Tibial nerve (tissue), 4 donors: ENCODE results near the gene EXD3. TPM values are rescaled to one million over a fixed set of nuclear protein-coding genes. Genes with fewer than 3 reads are reported as not detected.

Experiments
- DNase-seq, 2 donors: peaks; one replicate each; pipeline ENCODE4 v3.0.0-alpha.2; 2019; ENCODE audit warnings: low spot score in 2 of 2
- H3K27ac ChIP-seq, 4 donors: fragments of 200-600 bp; sonication (generic) in 3 of 4; one replicate each; pipeline ENCODE4 v1.5.1; 2017 to 2019; ENCODE audit warnings: mild to moderate bottlenecking in 1 of 4
- H3K27me3 ChIP-seq, 2 donors: fragments of 200-600 bp; sonication (generic) in 1 of 2; one replicate each; pipeline versions ENCODE4 v1.5.1 to v1.6.0; 2017 to 2019
- H3K36me3 ChIP-seq, 3 donors: fragments of 200-600 bp; sonication (generic); one replicate each; pipeline ENCODE4 v1.5.1; 2018 to 2019
- H3K4me1 ChIP-seq, 4 donors: fragments of 200-600 bp; sonication (generic) in 3 of 4; one replicate each; pipeline ENCODE4 v1.5.1; 2017 to 2019
- H3K4me3 ChIP-seq, 4 donors: fragments of 200-600 bp; sonication (generic) in 3 of 4; one replicate each; pipeline ENCODE4 v1.5.1; 2017 to 2019; ENCODE audit warnings: mild to moderate bottlenecking in 1 of 4, moderate library complexity in 1 of 4
- H3K9me3 ChIP-seq, 4 donors: fragments of 200-600 bp; sonication (generic) in 3 of 4; one replicate each; pipeline ENCODE4 v1.5.1; 2017 to 2019
- CTCF ChIP-seq, 5 experiments: fragments of 200-600 bp in 3 of 5; fragments of 450-650 bp in 2 of 5; sonication (generic) in 3 of 5; IDR thresholded peaks; one replicate each; pipeline ENCODE4 v1.5.1; 2016 to 2019; ENCODE audit warnings: antibody characterized with exemption in 5 of 5, mild to moderate bottlenecking in 3 of 5, moderate library complexity in 2 of 5
- EP300 ChIP-seq, 2 donors: sonication (generic); formaldehyde crosslinking; IDR thresholded peaks; one replicate each; pipeline ENCODE4 v1.6.1; 2017; ENCODE audit warnings: antibody characterized with exemption in 2 of 2, mild to moderate bottlenecking in 1 of 2
- POLR2A ChIP-seq, 2 donors: fragments of 450-650 bp; IDR thresholded peaks; one replicate each; pipeline ENCODE4 v1.6.1; 2017; ENCODE audit warnings: antibody characterized with exemption in 2 of 2, mild to moderate bottlenecking in 2 of 2, moderate library complexity in 2 of 2
- WGBS, 2 donors: methylation state at CpG; one replicate each; pipeline ENCODE4 v1.1.5; 2018; 5-methylcytosine and 5-hydroxymethylcytosine counted together
- total RNA-seq, 4 donors: library from RNA; depleted of rRNA; stranded (reverse); fragments of >200 nt; gene quantifications; one replicate each; pipeline ENCODE4 v1.1.0, GENCODE V29; 2016

Gene EXD3
- total RNA-seq, 4 donors from 2014 or later = 27.6 to 99.9 (median 55.2) TPM

- TF ChIP-seq CTCF (IDR thresholded peaks at IDR 0.05) (no peak), EP300 (IDR thresholded peaks at IDR 0.05) (no peak), POLR2A (IDR thresholded peaks at IDR 0.05) (no peak)
- no peaks in the 10 kb centered on the region for H3K9me3 ChIP-seq
- peaks cover 3 to 87% of the 10 kb centered on the region in 2 donors for H3K27me3 ChIP-seq
- no peaks in the 10 kb centered on the region for H3K36me3 ChIP-seq
- H3K27ac ChIP-seq = peak overlapping the region in 2 of 4 donors; percentile 36 to 72
- WGBS, 2 donors = 6% methylated on average over 25 of the region's 25 CpGs
- DNase-seq = no peak
- peak overlapping the region in 3 of 4 donors; percentile 34 to 54 (median 47) for H3K4me3 ChIP-seq
- peaks cover 0 to 87% (median 29%) of the 10 kb centered on the region in 4 donors for H3K4me1 ChIP-seq
Measured at GRCh38 chr9:137300567-137301080, 122.3 kb downstream of the EXD3 start.

- peak overlapping the region in 3 of 4 donors; percentile 34 to 54 (median 47) for H3K4me3 ChIP-seq
Measured at GRCh38 chr9:137299938-137300337, 123.0 kb downstream of the EXD3 start.

GRCh38 chr9:137299203-137299565 lies 123.8 kb downstream of the EXD3 start:
- Histone ChIP-seq H3K27ac (peak overlapping the region in 3 of 4 donors; percentile 62 to 72 (median 71)), H3K4me1 (peaks cover 0 to 80% (median 22%) of the 10 kb centered on the region in 4 donors), H3K27me3 (peaks cover 0 to 83% of the 10 kb centered on the region in 2 donors), H3K36me3 (no peaks in the 10 kb centered on the region), H3K9me3 (peaks cover 0 to 5% (median 0%) of the 10 kb centered on the region in 4 donors), H3K4me3 (peak overlapping the region in 2 of 4 donors; percentile 9 to 54)
- WGBS, 2 donors = 36 to 41% methylated on average over 10 of the region's 10 CpGs
- TF ChIP-seq EP300 (IDR thresholded peaks at IDR 0.05) (no peak), POLR2A (IDR thresholded peaks at IDR 0.05) (no peak), CTCF (IDR thresholded peaks at IDR 0.05) (no peak)
- no peak for DNase-seq

More at GRCh38 chr9:137299938-137300337, 123.0 kb downstream of the EXD3 start:
- Histone ChIP-seq H3K36me3 (no peaks in the 10 kb centered on the region), H3K27me3 (peaks cover 3 to 83% of the 10 kb centered on the region in 2 donors), H3K27ac (peak overlapping the region in 3 of 4 donors; percentile 17 to 72 (median 36)), H3K4me1 (peaks cover 0 to 85% (median 24%) of the 10 kb centered on the region in 4 donors), H3K9me3 (no peaks in the 10 kb centered on the region)
- TF ChIP-seq EP300 (IDR thresholded peaks at IDR 0.05) = peak in 1 of 2 donors; percentile 42
- no peak for TF ChIP-seq CTCF (IDR thresholded peaks at IDR 0.05)
- TF ChIP-seq POLR2A (IDR thresholded peaks at IDR 0.05) = no peak
- DNase-seq = no peak
- 30 to 36% methylated on average over 16 of the region's 16 CpGs for WGBS, 2 donors

- TF ChIP-seq EP300 (IDR thresholded peaks at IDR 0.05) (no peak), CTCF (IDR thresholded peaks at IDR 0.05) (no peak), POLR2A (IDR thresholded peaks at IDR 0.05) (no peak)
- H3K9me3 ChIP-seq = peaks cover 0 to 7% (median 0%) of the 10 kb centered on the region in 4 donors
- H3K4me3 ChIP-seq = peak overlapping the region in 2 of 4 donors; percentile 9 to 54
- peaks cover 0 to 75% (median 20%) of the 10 kb centered on the region in 4 donors for H3K4me1 ChIP-seq
- DNase-seq = no peak
- peak overlapping the region in 3 of 4 donors; percentile 62 to 72 (median 71) for H3K27ac ChIP-seq
- peaks cover 0 to 83% of the 10 kb centered on the region in 2 donors for H3K27me3 ChIP-seq
- WGBS, 2 donors = 55 to 60% methylated on average over 22 to 24 of the region's 24 CpGs
- no peaks in the 10 kb centered on the region for H3K36me3 ChIP-seq
Measured at GRCh38 chr9:137298401-137299202, 124.4 kb downstream of the EXD3 start.

GRCh38 chr9:137297966-137298365 lies 125.0 kb downstream of the EXD3 start:
- H3K4me3 ChIP-seq = no peak overlapping the region
- peaks cover 0 to 68% (median 19%) of the 10 kb centered on the region in 4 donors for H3K4me1 ChIP-seq
- peaks cover 0 to 83% of the 10 kb centered on the region in 2 donors for H3K27me3 ChIP-seq
- H3K36me3 ChIP-seq = no peaks in the 10 kb centered on the region
- peak overlapping the region in 2 of 4 donors; percentile 71 to 72 for H3K27ac ChIP-seq
- no peak for DNase-seq
- peaks cover 0 to 7% (median 0%) of the 10 kb centered on the region in 4 donors for H3K9me3 ChIP-seq
- WGBS, 2 donors = 62 to 85% methylated on average over 7 of the region's 7 CpGs
- TF ChIP-seq EP300 (IDR thresholded peaks at IDR 0.05) = no peak
- no peak for TF ChIP-seq CTCF (IDR thresholded peaks at IDR 0.05)
- TF ChIP-seq POLR2A (IDR thresholded peaks at IDR 0.05) = no peak
